Measurements from ENCODE around the gene ENTPD7.

DNA sequence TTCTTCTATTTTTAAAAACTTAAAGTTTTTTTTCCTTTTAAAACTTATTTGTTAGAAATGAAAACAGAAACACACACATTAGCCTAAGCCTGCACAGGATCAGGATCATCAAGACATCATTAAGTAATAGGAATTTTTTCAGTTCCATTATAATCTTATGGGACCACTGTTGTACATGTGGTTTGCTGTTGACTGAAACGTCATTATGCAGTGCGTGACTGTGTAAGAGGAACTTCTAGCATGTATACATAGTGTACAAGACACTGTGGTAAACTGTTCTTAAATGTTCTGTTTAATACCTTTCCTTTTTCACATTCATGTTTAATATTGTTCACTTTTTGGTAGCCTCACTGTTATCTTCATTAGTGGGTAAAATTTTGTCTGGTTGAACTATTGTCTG is 12.1 kb downstream of the ENTPD7 start:
- no peak for TF ChIP-seq POLR2A (IDR thresholded peaks at IDR 0.05)
- TF ChIP-seq, protein P1, sequence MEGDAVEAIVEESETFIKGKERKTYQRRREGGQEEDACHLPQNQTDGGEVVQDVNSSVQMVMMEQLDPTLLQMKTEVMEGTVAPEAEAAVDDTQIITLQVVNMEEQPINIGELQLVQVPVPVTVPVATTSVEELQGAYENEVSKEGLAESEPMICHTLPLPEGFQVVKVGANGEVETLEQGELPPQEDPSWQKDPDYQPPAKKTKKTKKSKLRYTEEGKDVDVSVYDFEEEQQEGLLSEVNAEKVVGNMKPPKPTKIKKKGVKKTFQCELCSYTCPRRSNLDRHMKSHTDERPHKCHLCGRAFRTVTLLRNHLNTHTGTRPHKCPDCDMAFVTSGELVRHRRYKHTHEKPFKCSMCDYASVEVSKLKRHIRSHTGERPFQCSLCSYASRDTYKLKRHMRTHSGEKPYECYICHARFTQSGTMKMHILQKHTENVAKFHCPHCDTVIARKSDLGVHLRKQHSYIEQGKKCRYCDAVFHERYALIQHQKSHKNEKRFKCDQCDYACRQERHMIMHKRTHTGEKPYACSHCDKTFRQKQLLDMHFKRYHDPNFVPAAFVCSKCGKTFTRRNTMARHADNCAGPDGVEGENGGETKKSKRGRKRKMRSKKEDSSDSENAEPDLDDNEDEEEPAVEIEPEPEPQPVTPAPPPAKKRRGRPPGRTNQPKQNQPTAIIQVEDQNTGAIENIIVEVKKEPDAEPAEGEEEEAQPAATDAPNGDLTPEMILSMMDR (IDR thresholded peaks at IDR 0.05), result no peak
